Activated T-cell treated with anti-CD3 and anti-CD28 coated beads, Interleukin-2, amount 50 U/mL, for 4 hours (primary cell): Measurements from ENCODE around the gene VEGFA. TPM values are rescaled to one million over a fixed set of nuclear protein-coding genes. Genes with fewer than 3 reads are reported as not detected.
A peak's percentile ranks its signal among the peaks of the same experiment; 100 is the strongest.

Experiments used
- ATAC-seq, 2 donors: fragments of 200-7000 bp; cut with Tn5 transposase; one replicate each; pipeline ENCODE4 v1.10.0; 2021
- DNase-seq: peaks from one replicate; pipeline ENCODE4 v3.0.0-alpha.2; 2020
- H3K27me3 Mint-ChIP-seq: one replicate; pipeline ENCODE4 v1.8.0; 2021; ENCODE audit warnings: low read depth, mixed read lengths
- H3K36me3 Mint-ChIP-seq: one replicate; pipeline ENCODE4 v1.8.0; 2022; ENCODE audit warnings: mixed read lengths; ENCODE audit not compliant: insufficient read depth
- H3K4me1 Mint-ChIP-seq: one replicate; pipeline ENCODE4 v1.8.0; 2021; ENCODE audit warnings: low read depth, mixed read lengths
- H3K4me3 Mint-ChIP-seq: one replicate; pipeline ENCODE4 v1.8.0; 2021; ENCODE audit warnings: mild to moderate bottlenecking, moderate library complexity, mixed read lengths
- H3K9me3 Mint-ChIP-seq: one replicate; pipeline ENCODE4 v1.8.0; 2021; ENCODE audit warnings: mixed read lengths
- total RNA-seq, 3 donors: library from RNA; stranded (reverse); gene quantifications; one replicate each; pipeline ENCODE4 v1.2.1, GENCODE V29; 2021

The VEGFA gene
- total RNA-seq, 3 donors from 2014 or later: 28.9 to 44.6 (median 31.8) TPM

DNA sequence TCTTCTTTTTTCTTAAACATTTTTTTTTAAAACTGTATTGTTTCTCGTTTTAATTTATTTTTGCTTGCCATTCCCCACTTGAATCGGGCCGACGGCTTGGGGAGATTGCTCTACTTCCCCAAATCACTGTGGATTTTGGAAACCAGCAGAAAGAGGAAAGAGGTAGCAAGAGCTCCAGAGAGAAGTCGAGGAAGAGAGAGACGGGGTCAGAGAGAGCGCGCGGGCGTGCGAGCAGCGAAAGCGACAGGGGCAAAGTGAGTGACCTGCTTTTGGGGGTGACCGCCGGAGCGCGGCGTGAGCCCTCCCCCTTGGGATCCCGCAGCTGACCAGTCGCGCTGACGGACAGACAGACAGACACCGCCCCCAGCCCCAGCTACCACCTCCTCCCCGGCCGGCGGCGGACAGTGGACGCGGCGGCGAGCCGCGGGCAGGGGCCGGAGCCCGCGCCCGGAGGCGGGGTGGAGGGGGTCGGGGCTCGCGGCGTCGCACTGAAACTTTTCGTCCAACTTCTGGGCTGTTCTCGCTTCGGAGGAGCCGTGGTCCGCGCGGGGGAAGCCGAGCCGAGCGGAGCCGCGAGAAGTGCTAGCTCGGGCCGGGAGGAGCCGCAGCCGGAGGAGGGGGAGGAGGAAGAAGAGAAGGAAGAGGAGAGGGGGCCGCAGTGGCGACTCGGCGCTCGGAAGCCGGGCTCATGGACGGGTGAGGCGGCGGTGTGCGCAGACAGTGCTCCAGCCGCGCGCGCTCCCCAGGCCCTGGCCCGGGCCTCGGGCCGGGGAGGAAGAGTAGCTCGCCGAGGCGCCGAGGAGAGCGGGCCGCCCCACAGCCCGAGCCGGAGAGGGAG is 580 bp downstream of the VEGFA start:
- no peaks in the 10 kb centered on the region for H3K36me3 Mint-ChIP-seq
- peaks cover 22% of the 10 kb centered on the region for H3K27me3 Mint-ChIP-seq
- H3K4me3 Mint-ChIP-seq: peak overlapping the region; percentile 95
- H3K9me3 Mint-ChIP-seq: no peaks in the 10 kb centered on the region
- ATAC-seq (peak; percentile 5 to 20), DNase-seq (peak; percentile 18)
- peaks cover 19% of the 10 kb centered on the region for H3K4me1 Mint-ChIP-seq

DNA sequence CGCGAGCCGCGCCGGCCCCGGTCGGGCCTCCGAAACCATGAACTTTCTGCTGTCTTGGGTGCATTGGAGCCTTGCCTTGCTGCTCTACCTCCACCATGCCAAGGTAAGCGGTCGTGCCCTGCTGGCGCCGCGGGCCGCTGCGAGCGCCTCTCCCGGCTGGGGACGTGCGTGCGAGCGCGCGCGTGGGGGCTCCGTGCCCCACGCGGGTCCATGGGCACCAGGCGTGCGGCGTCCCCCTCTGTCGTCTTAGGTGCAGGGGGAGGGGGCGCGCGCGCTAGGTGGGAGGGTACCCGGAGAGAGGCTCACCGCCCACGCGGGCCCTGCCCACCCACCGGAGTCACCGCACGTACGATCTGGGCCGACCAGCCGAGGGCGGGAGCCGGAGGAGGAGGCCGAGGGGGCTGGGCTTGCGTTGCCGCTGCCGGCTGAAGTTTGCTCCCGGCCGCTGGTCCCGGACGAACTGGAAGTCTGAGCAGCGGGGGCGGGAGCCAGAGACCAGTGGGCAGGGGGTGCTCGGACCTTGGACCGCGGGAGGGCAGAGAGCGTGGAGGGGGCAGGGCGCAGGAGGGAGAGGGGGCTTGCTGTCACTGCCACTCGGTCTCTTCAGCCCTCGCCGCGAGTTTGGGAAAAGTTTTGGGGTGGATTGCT is 1.3 kb downstream of the VEGFA start:
- Mint-ChIP-seq H3K9me3 (no peaks in the 10 kb centered on the region), H3K27me3 (peaks cover 22% of the 10 kb centered on the region), H3K4me1 (peaks cover 19% of the 10 kb centered on the region), H3K36me3 (no peaks in the 10 kb centered on the region), H3K4me3 (peak overlapping the region; percentile 75)
- peak; percentile 27 to 32 for ATAC-seq
- peak; percentile 64 for DNase-seq

- H3K9me3 Mint-ChIP-seq: no peaks in the 10 kb centered on the region
- DNase-seq (peak; percentile 53), ATAC-seq (peak; percentile 27 to 46)
- peaks cover 22% of the 10 kb centered on the region for H3K27me3 Mint-ChIP-seq
- H3K4me1 Mint-ChIP-seq: peaks cover 19% of the 10 kb centered on the region
- peaks cover 5% of the 10 kb centered on the region for H3K36me3 Mint-ChIP-seq
- peak overlapping the region; percentile 89 for H3K4me3 Mint-ChIP-seq
Measured at GRCh38 chr6:43771858-43772680, 2.1 kb downstream of the VEGFA start.

GRCh38 chr6:43772681-43773049 is 2.7 kb downstream of the VEGFA start:
- DNase-seq (no peak), ATAC-seq (no peak)
- no peaks in the 10 kb centered on the region for H3K9me3 Mint-ChIP-seq
- H3K4me3 Mint-ChIP-seq: peak overlapping the region; percentile 89
- H3K4me1 Mint-ChIP-seq: peaks cover 19% of the 10 kb centered on the region
- peaks cover 22% of the 10 kb centered on the region for H3K27me3 Mint-ChIP-seq
- H3K36me3 Mint-ChIP-seq: peaks cover 7% of the 10 kb centered on the region

GRCh38 chr6:43773050-43773979 is 3.3 kb downstream of the VEGFA start:
- ATAC-seq: no peak
- Mint-ChIP-seq H3K27me3 (peaks cover 22% of the 10 kb centered on the region), H3K36me3 (peaks cover 8% of the 10 kb centered on the region), H3K9me3 (no peaks in the 10 kb centered on the region), H3K4me1 (peaks cover 19% of the 10 kb centered on the region), H3K4me3 (peak overlapping the region; percentile 89)
- DNase-seq: peak; percentile 45

DNA sequence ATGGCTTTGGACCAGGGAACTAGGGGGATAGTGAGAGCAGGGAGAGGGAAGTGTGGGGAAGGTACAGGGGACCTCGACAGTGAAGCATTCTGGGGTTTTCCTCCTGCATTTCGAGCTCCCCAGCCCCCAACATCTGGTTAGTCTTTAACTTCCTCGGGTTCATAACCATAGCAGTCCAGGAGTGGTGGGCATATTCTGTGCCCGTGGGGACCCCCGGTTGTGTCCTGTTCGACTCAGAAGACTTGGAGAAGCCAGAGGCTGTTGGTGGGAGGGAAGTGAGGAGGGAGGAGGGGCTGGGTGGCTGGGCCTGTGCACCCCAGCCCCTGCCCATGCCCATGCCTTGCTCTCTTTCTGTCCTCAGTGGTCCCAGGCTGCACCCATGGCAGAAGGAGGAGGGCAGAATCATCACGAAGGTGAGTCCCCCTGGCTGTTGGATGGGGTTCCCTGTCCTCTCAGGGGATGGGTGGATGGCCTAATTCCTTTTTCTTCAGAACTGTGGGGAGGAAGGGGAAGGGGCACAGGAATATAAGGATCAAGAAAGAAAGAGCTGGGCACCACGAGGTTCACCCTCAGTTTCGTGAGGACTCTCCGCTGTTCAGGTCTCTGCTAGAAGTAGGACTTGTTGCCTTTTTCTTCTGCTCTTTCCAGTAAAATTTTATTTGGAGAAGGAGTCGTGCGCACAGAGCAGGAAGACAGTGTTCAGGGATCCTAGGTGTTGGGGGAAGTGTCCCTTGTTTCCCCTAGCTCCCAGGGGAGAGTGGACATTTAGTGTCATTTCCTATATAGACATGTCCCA is 4.2 kb downstream of the VEGFA start:
- H3K4me1 Mint-ChIP-seq: peaks cover 19% of the 10 kb centered on the region
- peaks cover 15% of the 10 kb centered on the region for H3K36me3 Mint-ChIP-seq
- no peak overlapping the region for H3K4me3 Mint-ChIP-seq

DNA sequence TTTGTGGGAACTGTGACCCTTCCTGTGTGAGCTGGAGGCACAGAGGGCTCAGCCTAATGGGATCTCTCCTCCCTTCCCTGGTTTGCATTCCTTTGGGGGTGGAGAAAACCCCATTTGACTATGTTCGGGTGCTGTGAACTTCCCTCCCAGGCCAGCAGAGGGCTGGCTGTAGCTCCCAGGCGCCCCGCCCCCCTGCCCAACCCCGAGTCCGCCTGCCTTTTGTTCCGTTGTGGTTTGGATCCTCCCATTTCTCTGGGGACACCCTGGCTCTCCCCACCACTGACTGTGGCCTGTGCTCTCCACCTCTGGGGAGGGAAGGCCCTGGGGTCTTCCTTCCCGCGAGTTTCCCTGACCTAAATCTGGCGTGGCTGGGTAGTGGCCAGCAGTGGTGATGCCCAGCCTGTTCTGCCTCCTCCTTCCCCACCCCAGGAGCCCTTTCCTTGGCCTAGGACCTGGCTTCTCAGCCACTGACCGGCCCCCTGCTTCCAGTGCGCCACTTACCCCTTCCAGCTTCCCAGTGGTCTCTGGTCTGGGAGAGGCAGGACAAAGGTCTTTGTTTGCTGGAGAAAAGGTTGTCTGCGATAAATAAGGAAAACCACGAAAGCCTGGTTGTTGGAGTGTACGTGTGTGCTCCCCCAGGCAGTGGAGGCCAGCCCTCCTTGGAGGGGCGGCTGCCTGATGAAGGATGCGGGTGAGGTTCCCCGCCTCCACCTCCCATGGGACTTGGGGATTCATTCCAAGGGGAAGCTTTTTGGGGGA is 4.9 kb downstream of the VEGFA start:
- Mint-ChIP-seq H3K9me3 (no peaks in the 10 kb centered on the region), H3K4me3 (peak overlapping the region; percentile 17), H3K4me1 (peaks cover 17% of the 10 kb centered on the region), H3K36me3 (peaks cover 17% of the 10 kb centered on the region), H3K27me3 (peaks cover 19% of the 10 kb centered on the region)
- peak; percentile 51 for DNase-seq
- ATAC-seq: peak in 1 of 2 donors; percentile 23

More for the DNA sequence above, 4.2 kb downstream of the VEGFA start:
- DNase-seq (no peak), ATAC-seq (no peak)
- H3K9me3 Mint-ChIP-seq: no peaks in the 10 kb centered on the region
- peaks cover 21% of the 10 kb centered on the region for H3K27me3 Mint-ChIP-seq

- Mint-ChIP-seq H3K27me3 (peaks cover 19% of the 10 kb centered on the region), H3K36me3 (peaks cover 17% of the 10 kb centered on the region)
Measured at GRCh38 chr6:43775535-43775885, 5.5 kb downstream of the VEGFA start.

DNA sequence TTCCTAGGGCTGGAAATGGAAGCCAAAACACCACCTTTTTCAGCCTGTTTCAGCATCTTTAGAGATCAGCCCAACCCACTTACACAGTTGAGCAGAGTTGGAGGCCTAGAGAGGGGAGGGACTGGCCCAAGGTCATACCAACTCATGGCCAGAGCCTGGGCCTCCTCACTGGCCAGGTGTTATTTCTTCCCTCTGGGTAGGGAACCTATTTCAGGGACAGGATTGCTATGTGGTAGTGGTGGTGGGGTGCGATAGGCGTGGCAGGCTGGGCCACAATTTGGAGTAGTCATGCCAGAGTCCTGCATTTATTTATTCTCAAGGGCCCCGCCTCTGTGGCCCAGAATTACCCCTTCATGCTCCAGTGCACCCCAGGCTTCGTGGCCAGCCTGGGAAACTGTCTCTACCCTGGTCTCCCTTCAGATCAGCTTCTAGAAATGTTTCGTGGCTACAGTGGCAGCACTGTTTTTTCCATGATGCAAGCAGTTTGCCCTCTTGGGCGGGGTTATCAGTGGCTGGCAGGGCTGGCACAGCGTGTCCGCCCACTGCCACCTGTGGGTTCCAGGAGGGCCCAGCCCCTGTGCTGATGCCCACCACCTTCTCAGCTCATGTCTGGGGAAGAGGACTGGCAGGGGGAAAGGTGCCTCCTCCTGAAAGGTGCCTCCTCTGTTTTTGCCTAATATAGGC is 6.2 kb downstream of the VEGFA start:
- Mint-ChIP-seq H3K9me3 (no peaks in the 10 kb centered on the region), H3K27me3 (peaks cover 19% of the 10 kb centered on the region), H3K4me1 (peaks cover 14% of the 10 kb centered on the region), H3K4me3 (no peak overlapping the region), H3K36me3 (peaks cover 17% of the 10 kb centered on the region)
- DNase-seq (no peak), ATAC-seq (no peak)

More at GRCh38 chr6:43775535-43775885, 5.5 kb downstream of the VEGFA start:
- ATAC-seq (no peak), DNase-seq (no peak)
- Mint-ChIP-seq H3K4me3 (no peak overlapping the region), H3K4me1 (peaks cover 14% of the 10 kb centered on the region), H3K9me3 (no peaks in the 10 kb centered on the region)

GRCh38 chr6:43776799-43777776 is 7.1 kb downstream of the VEGFA start:
- peaks cover 12% of the 10 kb centered on the region for H3K4me1 Mint-ChIP-seq
- no peak overlapping the region for H3K4me3 Mint-ChIP-seq
- H3K27me3 Mint-ChIP-seq: peaks cover 18% of the 10 kb centered on the region
- no peaks in the 10 kb centered on the region for H3K9me3 Mint-ChIP-seq
- no peak for DNase-seq
- no peak for ATAC-seq
- peaks cover 21% of the 10 kb centered on the region for H3K36me3 Mint-ChIP-seq

DNA sequence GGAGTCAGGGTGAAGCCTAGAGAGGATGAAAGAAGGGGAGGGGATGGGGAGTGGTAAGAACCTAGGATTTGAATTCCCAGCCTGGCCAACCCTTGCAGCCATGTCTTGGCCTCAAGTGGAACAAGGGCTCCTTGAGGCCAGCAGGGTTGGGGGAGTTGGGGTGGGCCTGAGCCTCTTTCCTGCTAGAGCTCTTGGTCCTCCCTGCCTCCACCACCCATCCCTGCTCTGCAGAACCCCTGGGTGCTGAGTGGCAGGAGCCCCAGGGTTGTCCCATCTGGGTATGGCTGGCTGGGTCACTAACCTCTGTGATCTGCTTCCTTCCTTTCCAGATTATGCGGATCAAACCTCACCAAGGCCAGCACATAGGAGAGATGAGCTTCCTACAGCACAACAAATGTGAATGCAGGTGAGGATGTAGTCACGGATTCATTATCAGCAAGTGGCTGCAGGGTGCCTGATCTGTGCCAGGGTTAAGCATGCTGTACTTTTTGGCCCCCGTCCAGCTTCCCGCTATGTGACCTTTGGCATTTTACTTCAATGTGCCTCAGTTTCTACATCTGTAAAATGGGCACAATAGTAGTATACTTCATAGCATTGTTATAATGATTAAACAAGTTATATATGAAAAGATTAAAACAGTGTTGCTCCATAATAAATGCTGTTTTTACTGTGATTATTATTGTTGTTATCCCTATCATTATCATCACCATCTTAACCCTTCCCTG is 8.3 kb downstream of the VEGFA start:
- Mint-ChIP-seq H3K36me3 (peaks cover 21% of the 10 kb centered on the region), H3K9me3 (no peaks in the 10 kb centered on the region), H3K27me3 (peaks cover 12% of the 10 kb centered on the region), H3K4me1 (peaks cover 7% of the 10 kb centered on the region), H3K4me3 (no peak overlapping the region)
- no peak for DNase-seq
- ATAC-seq: no peak
